ENCODE data around the gene THAP12. TPM values are rescaled to one million over a fixed set of nuclear protein-coding genes. Genes with fewer than 3 reads are reported as not detected.

Gene THAP12
- 66.6 TPM for total RNA-seq

GRCh38 chr11:76380977-76381719 is at the start of gene THAP12, which contains the start of gene GVQW3:
TSS of gene THAP12 (minus strand) at chr11:76381132. CDS start at chr11:76380836, 296 bp downstream.
TSS of gene GVQW3 (plus strand) at chr11:76381323. CDS start at chr11:76381829, 506 bp downstream.

Other genes starting within 250 kb of the THAP12 start
- 6.9 TPM for gene WNT11, start 174.6 kb downstream of the THAP12 start, total RNA-seq
- gene GVQW3, start 191 bp upstream of the THAP12 start, total RNA-seq: 20.3 TPM
- gene EMSY, start 63.9 kb upstream of the THAP12 start, total RNA-seq: 63.1 TPM